Right lobe of liver (tissue), 6 donors: ENCODE measurements around the gene GFRA1. TPM values are rescaled to one million over a fixed set of nuclear protein-coding genes. Genes with fewer than 3 reads are reported as not detected.
A peak's percentile ranks its signal among the peaks of the same experiment; 100 is the strongest.

Experiments used
- ATAC-seq, 4 donors: fragments of 200-7000 bp; cut with Tn5 transposase; one replicate each; pipeline ENCODE4 v1.9.1; 2020; ENCODE audit warnings: mild to moderate bottlenecking in 4 of 4, moderate library complexity in 4 of 4
- DNase-seq, 3 donors: peaks; one replicate each; pipeline ENCODE4 v3.0.0-alpha.2; 2020
- H3K27ac ChIP-seq, 3 donors: fragments of 200-600 bp; one replicate each; pipeline ENCODE4 v1.8.0; 2022
- H3K27me3 ChIP-seq, 2 donors: fragments of 200-600 bp; one replicate each; pipeline ENCODE4 v1.8.0; 2022
- H3K36me3 ChIP-seq, 4 donors: fragments of 200-600 bp; sonication (generic) in 1 of 4; one replicate each; pipeline versions ENCODE4 v1.5.1 to v1.8.0; 2017 to 2022; ENCODE audit warnings: control low read depth in 1 of 4
- H3K4me1 ChIP-seq, 4 donors: fragments of 200-600 bp; sonication (generic) in 1 of 4; one replicate each; pipeline versions ENCODE4 v1.5.1 to v1.8.0; 2017 to 2022; ENCODE audit warnings: control low read depth in 1 of 4
- H3K4me3 ChIP-seq, 3 donors: fragments of 200-600 bp; one replicate each; pipeline ENCODE4 v1.8.0; 2022
- H3K9me3 ChIP-seq, 4 donors: fragments of 200-600 bp; sonication (generic) in 1 of 4; one replicate each; pipeline versions ENCODE4 v1.5.1 to v1.8.0; 2017 to 2022; ENCODE audit warnings: control low read depth in 1 of 4
- CTCF ChIP-seq, 4 donors: fragments of 200-600 bp in 3 of 4; fragments of 450-650 bp in 1 of 4; IDR thresholded peaks; one replicate each; pipeline versions ENCODE4 v1.5.1 to v1.8.0; 2016 to 2022; ENCODE audit warnings: antibody characterized with exemption in 4 of 4, mild to moderate bottlenecking in 2 of 4
- POLR2A ChIP-seq: fragments of 450-650 bp; IDR thresholded peaks from one replicate; pipeline ENCODE4 v1.6.1; 2017; ENCODE audit warnings: antibody characterized with exemption, mild to moderate bottlenecking
- WGBS: methylation state at CpG from one replicate; pipeline ENCODE4 v1.1.6; 2018; ENCODE audit warnings: low coverage, low lambda C conversion rate; ENCODE audit not compliant: insufficient coverage; ENCODE audit errors: missing lambda C conversion rate; 5-methylcytosine and 5-hydroxymethylcytosine counted together
- intact Hi-C, 2 donors: fragments of 100-400 bp; cut with DNase I; formaldehyde crosslinking; loops; one replicate each; pipeline versions ENCODE4 v1.11.2 to v1.14.1; 2022
- total RNA-seq, 6 experiments: library from RNA; depleted of rRNA in 2 of 6; stranded (reverse); fragments of >200 nt in 2 of 6; fragmentation: NEBNext Ultra II Directional in 3 of 6; extraction: Animal tissue kit (Norgen Biotek cat#: 25700) in 3 of 6; gene quantifications; one replicate each; pipeline versions ENCODE4 v1.1.0 to v1.2.4, GENCODE V29; 2016 to 2023
- donor health status: DM: no; HTN: yes; CAD: no.
- donor health status: DM: no; HTN: no; CAD: no.
- donor health status: DM: no; HTN: no; CAD: no.
- donor health status: DM: no; HTN: yes; CAD: no.
- donor health status: DM: no; HTN: yes; CAD: no.

The GFRA1 gene
- total RNA-seq, 6 experiments from 2014 or later = 17.9 to 67.8 (median 42.8) TPM

DNA sequence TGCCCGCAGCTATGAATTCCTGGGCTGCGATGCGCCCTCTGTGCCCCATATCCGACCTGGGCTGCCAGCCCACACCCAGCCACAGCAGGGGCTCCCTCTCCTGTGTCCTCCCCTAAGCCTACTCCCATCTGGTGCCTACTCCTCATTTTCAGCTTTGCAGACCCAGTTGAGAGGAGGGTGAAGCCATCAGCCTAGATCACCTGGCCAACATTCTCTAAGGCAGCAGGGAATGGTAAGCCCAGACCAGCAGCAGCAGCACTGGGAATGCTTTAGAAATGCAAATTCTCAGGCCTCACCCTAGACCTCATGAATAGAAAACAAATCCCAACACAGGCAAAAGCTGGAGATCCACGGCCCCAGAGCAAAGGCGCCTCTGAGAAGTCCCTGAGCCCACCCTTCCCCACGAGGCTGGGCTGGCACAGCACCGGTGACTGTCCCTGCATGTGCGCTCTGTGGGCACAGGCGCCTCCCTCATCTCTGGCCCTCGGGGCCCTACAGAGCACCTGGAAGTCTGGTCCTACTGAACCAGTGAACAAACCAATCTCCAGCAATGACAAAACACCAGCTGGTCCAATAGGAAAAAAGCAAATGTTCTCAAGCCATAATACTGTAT lies 161.4 kb downstream of the GFRA1 start:
- H3K36me3 ChIP-seq = no peaks in the 10 kb centered on the region
- no peak overlapping the region for H3K27ac ChIP-seq
- 80% methylated on average over 1 of the region's 11 CpGs for WGBS
- H3K4me3 ChIP-seq = no peak overlapping the region
- TF ChIP-seq CTCF (IDR thresholded peaks at IDR 0.05) = no peak
- no peak for TF ChIP-seq POLR2A
- peaks cover 0 to 7% (median 3%) of the 10 kb centered on the region in 4 donors for H3K4me1 ChIP-seq
- no peaks in the 10 kb centered on the region for H3K27me3 ChIP-seq
- DNase-seq (no peak), ATAC-seq (no peak)
- intact Hi-C loops = no loop called here
- no peaks in the 10 kb centered on the region for H3K9me3 ChIP-seq

DNA sequence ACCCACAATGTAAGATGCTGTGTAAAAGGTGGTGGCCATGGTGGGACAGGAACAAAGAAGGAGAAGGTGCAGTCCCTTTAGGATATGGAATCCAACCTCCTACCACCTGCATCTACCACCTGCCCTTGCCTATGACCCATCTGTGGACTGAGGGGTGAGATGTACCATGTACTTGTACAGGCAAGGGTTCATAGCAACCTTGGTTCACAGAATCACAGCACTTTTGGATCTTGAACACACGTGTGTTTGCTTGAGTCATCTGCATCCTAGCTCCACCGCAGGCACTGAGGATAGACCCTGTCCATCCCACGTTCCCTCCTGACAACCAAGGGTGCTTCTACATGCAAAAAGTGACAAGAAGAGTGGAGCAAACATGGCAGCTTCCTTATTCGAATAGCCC lies 162.3 kb downstream of the GFRA1 start:
- H3K9me3 ChIP-seq = no peaks in the 10 kb centered on the region
- H3K4me1 ChIP-seq = peaks cover 0 to 7% (median 3%) of the 10 kb centered on the region in 4 donors
- TF ChIP-seq CTCF (IDR thresholded peaks at IDR 0.05) = no peak
- no peak for TF ChIP-seq POLR2A
- H3K27me3 ChIP-seq = no peaks in the 10 kb centered on the region
- DNase-seq = no peak
- ATAC-seq = no peak
- H3K4me3 ChIP-seq = no peak overlapping the region
- no peaks in the 10 kb centered on the region for H3K36me3 ChIP-seq
- intact Hi-C loops = no loop called here
- no peak overlapping the region for H3K27ac ChIP-seq
- 95% methylated on average over 3 of the region's 4 CpGs for WGBS

DNA sequence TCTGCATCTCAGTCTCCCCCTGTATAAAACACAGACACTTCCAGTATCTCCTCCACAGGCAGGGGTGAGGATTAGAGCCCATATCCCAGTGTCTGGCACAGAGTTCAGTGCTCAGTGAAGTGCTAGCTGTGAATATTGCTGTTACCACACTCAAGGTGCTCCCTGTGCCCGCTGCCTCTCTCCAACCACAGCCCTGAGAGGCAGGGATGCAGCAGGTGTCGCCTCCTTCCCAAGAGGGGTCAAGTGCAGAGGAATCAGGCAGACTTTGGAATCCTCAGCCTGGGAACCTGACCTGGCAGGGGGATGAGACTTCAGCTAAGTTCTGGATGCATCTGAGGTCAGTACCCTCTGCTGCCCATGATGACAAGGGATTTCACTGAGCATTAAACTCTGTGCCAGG lies 163.1 kb downstream of the GFRA1 start:
- intact Hi-C loops = no loop called here
- no peaks in the 10 kb centered on the region for H3K36me3 ChIP-seq
- no CpG with 5 or more reads among the region's 2 CpGs for WGBS
- H3K4me1 ChIP-seq = peaks cover 0 to 7% (median 3%) of the 10 kb centered on the region in 4 donors
- no peak for TF ChIP-seq POLR2A
- no peak for TF ChIP-seq CTCF (IDR thresholded peaks at IDR 0.05)
- no peak overlapping the region for H3K27ac ChIP-seq
- H3K27me3 ChIP-seq = no peaks in the 10 kb centered on the region
- ATAC-seq (peak in 1 of 4 donors; percentile 20), DNase-seq (no peak)
- H3K4me3 ChIP-seq = no peak overlapping the region
- no peaks in the 10 kb centered on the region for H3K9me3 ChIP-seq

DNA sequence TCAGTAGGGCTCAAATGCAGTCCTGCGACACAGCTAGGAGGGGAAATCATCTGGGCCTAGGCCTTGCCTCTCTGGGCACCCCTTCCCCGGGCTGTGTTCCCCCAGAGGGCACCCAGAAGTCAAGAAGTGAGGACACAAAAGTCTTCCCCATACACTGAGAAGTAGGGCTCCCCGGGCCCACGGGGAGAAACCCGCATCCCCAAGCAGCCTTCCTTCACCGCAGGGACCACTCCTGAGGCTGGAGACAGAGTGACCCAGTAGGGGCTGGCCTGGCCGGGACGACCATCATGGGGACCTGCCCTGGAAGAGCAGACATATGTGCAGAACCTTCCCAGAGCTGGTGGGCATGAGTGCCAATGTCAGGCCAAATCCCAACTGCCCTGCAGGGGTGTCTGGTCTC lies 163.5 kb downstream of the GFRA1 start:
- ATAC-seq (no peak), DNase-seq (no peak)
- H3K36me3 ChIP-seq = no peaks in the 10 kb centered on the region
- intact Hi-C loops = no loop called here
- H3K9me3 ChIP-seq = no peaks in the 10 kb centered on the region
- no peaks in the 10 kb centered on the region for H3K27me3 ChIP-seq
- no peak for TF ChIP-seq CTCF (IDR thresholded peaks at IDR 0.05)
- no peak for TF ChIP-seq POLR2A
- no peak overlapping the region for H3K27ac ChIP-seq
- peaks cover 0 to 7% (median 3%) of the 10 kb centered on the region in 4 donors for H3K4me1 ChIP-seq
- no peak overlapping the region for H3K4me3 ChIP-seq
- WGBS = 100% methylated on average over 1 of the region's 8 CpGs
